BLaER1 (cell line): ENCODE results near the gene RIMS1.
"Not testable (repeated sequence)": the region's sequence is repeated elsewhere in the genome, so short reads cannot be mapped to it uniquely, and the experiment has no call there.

ENCODE experiments used
- H3K27ac ChIP-seq: shearing (Covaris generic); formaldehyde crosslinking; 2 replicates; pipeline ENCODE4 v1.8.1; 2022
- H3K27me3 ChIP-seq: shearing (Covaris generic); formaldehyde crosslinking; 2 replicates; pipeline ENCODE4 v1.8.1; 2022
- H3K36me3 ChIP-seq: shearing (Covaris generic); formaldehyde crosslinking; 2 replicates; pipeline ENCODE4 v1.8.1; 2022
- H3K4me1 ChIP-seq: shearing (Covaris generic); formaldehyde crosslinking; 2 replicates; pipeline ENCODE4 v1.8.1; 2022
- H3K4me2 ChIP-seq: shearing (Covaris generic); formaldehyde crosslinking; 2 replicates; pipeline ENCODE4 v1.8.1; 2022
- H3K4me3 ChIP-seq: shearing (Covaris generic); formaldehyde crosslinking; 2 replicates; pipeline ENCODE4 v1.8.1; 2022
- H3K9ac ChIP-seq: shearing (Covaris generic); formaldehyde crosslinking; 2 replicates; pipeline ENCODE4 v1.8.1; 2022
- H3K9me3 ChIP-seq: shearing (Covaris generic); formaldehyde crosslinking; 2 replicates; pipeline ENCODE4 v1.8.1; 2022
- H4K20me1 ChIP-seq: shearing (Covaris generic); formaldehyde crosslinking; 2 replicates; pipeline ENCODE4 v1.8.1; 2022
- Cebpa-rat ChIP-seq: shearing (Covaris generic); IDR thresholded peaks from 2 replicates; pipeline ENCODE4 v1.8.1; 2022

Gene RIMS1

DNA sequence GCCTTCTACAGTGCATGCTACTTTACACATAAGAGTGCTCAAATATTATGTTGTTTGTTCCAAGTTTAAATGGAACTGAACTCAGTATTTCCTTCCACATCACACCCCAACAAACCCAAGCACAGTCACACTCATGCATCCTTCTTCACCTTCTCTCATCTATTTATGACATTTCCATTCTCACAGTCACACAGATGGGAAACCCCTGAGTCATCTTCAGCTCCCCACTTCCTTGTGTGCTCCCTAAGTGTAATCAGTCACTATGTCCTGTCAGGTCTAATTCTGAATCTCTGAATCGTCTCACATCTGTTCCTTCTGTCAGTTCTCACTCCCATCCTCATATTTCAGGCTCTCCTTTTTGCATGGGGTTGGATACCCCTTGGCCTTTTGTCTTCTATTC is 96.0 kb downstream of the RIMS1 start:
- no peak for TF ChIP-seq Cebpa-rat
- Histone ChIP-seq H3K27ac (no peak overlapping the region), H4K20me1 (no peaks in the 10 kb centered on the region), H3K4me2 (no peak overlapping the region), H3K4me1 (no peaks in the 10 kb centered on the region), H3K27me3 (no peaks in the 10 kb centered on the region), H3K4me3 (no peak overlapping the region), H3K9me3 (no peaks in the 10 kb centered on the region), H3K9ac (no peak overlapping the region), H3K36me3 (no peaks in the 10 kb centered on the region)

DNA sequence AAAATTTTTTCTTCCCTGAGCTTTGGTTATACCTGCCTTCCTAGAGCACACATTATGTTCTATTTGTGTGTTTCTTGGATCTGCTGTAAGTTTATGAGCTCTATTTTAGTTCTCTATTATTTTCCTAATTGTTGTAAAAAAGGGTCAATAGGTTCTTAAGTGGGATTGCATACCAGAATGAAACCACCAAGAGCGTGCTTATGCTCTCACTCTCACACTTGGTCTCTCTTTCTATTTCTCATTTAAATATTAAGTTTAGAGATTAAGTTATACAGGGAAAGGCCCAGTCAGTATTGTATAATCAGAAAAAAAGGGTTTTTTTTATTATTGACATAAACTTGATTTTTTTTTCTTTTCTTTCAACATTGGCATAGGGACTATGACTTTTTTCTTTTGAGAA is 96.8 kb downstream of the RIMS1 start:
- no peak overlapping the region for H3K4me3 ChIP-seq
- H3K36me3 ChIP-seq: no peaks in the 10 kb centered on the region
- H3K9me3 ChIP-seq: no peaks in the 10 kb centered on the region
- no peak overlapping the region for H3K9ac ChIP-seq
- H3K4me1 ChIP-seq: no peaks in the 10 kb centered on the region
- no peak for TF ChIP-seq Cebpa-rat
- no peak overlapping the region for H3K4me2 ChIP-seq
- no peaks in the 10 kb centered on the region for H4K20me1 ChIP-seq
- no peak overlapping the region for H3K27ac ChIP-seq
- H3K27me3 ChIP-seq: no peaks in the 10 kb centered on the region

DNA sequence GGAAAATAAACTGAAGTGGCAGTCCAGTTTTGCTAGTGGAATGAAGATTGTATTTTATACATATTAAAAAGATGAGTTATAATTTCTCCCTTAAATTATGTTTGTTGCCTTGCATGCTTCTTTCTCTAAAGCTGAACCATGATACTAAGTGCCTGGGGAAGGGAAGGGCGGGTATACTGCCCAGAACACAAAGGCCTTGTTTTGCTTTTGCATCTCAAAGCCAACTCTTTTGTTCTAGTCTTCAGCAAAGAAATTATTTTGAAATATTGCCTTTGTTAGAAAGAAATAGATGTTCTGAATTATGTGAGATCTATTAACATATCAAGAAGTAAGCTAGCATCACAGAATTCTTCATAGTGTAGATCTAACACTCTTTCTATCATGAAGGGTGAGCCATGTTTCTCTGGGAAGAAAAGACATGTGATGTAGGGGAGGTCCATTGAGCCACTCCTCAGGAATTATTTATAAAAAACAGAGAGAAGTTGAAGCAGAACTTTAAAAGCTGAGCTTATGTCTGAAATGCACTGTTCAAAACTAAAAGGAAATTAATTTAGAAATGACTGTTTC is 108.4 kb downstream of the RIMS1 start:
- Histone ChIP-seq H3K9ac (no peak overlapping the region), H3K36me3 (no peaks in the 10 kb centered on the region), H3K4me3 (no peak overlapping the region), H3K4me2 (no peak overlapping the region), H3K27ac (no peak overlapping the region), H4K20me1 (no peaks in the 10 kb centered on the region), H3K9me3 (no peaks in the 10 kb centered on the region), H3K27me3 (no peaks in the 10 kb centered on the region), H3K4me1 (no peaks in the 10 kb centered on the region)
- TF ChIP-seq Cebpa-rat: no peak

DNA sequence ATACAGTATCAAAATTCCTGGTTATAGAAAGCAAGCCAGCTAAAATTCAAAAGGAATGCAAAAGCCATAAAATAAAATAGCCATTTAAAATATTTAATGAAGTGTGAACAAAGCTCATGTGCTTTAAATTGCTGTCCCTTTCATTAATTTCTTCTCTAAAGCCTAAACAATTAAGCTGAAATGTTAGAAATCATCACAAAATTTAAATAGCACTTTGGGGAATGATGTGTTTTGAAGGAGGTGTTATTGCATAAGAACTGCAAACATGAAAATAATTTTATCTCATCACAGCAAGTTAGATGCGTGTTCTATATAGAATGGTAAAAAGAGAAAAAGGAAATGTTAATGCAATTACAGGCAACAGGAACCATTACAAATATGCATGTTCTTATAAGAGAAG is 111.0 kb downstream of the RIMS1 start:
- Histone ChIP-seq H3K4me3 (no peak overlapping the region), H3K9me3 (no peaks in the 10 kb centered on the region), H3K27me3 (no peaks in the 10 kb centered on the region), H4K20me1 (no peaks in the 10 kb centered on the region), H3K27ac (no peak overlapping the region), H3K36me3 (no peaks in the 10 kb centered on the region), H3K4me1 (no peaks in the 10 kb centered on the region), H3K4me2 (no peak overlapping the region), H3K9ac (no peak overlapping the region)
- no peak for TF ChIP-seq Cebpa-rat

DNA sequence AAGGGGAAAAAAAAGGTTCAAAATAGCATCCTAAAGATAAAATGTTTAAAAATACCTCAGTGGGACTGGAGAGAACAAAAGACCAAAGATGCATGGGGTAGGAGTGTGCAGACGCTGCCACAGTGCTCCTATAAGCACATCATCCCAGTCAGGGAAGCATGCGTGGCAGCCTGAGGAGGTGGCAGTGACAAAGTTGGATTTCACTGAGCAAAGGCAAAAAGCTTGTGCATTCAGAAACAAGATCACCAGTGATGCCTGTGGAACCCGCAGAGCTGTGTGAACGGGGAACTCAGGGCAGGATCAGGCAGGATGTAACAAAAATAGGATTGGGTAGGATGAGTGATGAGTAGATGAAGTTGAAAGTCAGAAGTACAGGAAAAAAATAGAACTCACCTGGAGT is 116.1 kb downstream of the RIMS1 start:
- H3K4me1 ChIP-seq: no peaks in the 10 kb centered on the region
- no peak for TF ChIP-seq Cebpa-rat
- H4K20me1 ChIP-seq: no peaks in the 10 kb centered on the region
- peaks cover 17% of the 10 kb centered on the region for H3K9me3 ChIP-seq
- no peaks in the 10 kb centered on the region for H3K36me3 ChIP-seq
- no peak overlapping the region for H3K9ac ChIP-seq
- H3K27me3 ChIP-seq: no peaks in the 10 kb centered on the region
- no peak overlapping the region for H3K27ac ChIP-seq
- no peak overlapping the region for H3K4me3 ChIP-seq
- no peak overlapping the region for H3K4me2 ChIP-seq

DNA sequence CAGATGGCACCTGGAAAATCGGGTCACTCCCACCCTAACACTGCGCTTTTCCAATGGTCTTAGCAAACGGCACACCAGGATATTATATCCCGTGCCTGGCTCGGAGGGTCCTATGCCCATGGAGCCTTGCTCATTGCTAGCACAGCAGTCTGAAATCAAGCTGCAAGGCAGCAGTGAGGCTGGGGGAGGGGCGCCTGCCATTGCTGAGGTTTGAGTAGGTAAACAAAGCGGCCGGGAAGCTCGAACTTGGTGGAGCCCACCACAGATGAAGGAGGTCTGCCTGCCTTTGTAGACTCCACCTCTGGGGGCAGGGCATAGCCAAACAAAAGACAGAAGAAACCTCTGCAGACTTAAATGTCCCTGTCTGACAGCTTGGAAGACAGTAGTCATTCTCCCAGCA is 120.2 kb downstream of the RIMS1 start:
- not testable (repeated sequence) for H4K20me1 ChIP-seq, H3K4me3 ChIP-seq

DNA sequence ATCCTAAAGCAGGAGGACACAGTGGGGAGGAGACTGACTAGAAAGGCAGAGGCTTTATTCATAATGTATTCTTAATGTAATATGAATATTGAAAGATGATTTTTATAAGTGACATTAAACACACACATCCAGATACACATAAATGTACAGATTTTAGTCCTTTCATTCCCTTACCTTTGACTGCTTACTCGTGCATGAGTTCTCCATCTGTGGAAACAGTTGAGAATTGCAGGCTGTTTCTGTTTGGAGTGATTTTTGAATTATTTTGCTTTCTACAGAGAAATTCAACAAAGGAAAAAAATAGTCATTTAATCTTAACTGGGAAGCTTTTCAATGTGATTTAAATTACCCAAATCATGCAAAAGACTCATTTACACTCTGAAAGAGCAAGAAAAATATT is 136.5 kb downstream of the RIMS1 start:
- Histone ChIP-seq H3K9me3 (no peaks in the 10 kb centered on the region), H4K20me1 (no peaks in the 10 kb centered on the region), H3K4me2 (no peak overlapping the region), H3K4me1 (no peaks in the 10 kb centered on the region), H3K27ac (no peak overlapping the region), H3K9ac (no peak overlapping the region), H3K4me3 (no peak overlapping the region), H3K36me3 (no peaks in the 10 kb centered on the region), H3K27me3 (no peaks in the 10 kb centered on the region)
- no peak for TF ChIP-seq Cebpa-rat

More for the DNA sequence above, 120.2 kb downstream of the RIMS1 start:
- H3K36me3 ChIP-seq, H3K27ac ChIP-seq, H3K9ac ChIP-seq, H3K4me1 ChIP-seq, H3K27me3 ChIP-seq, H3K4me2 ChIP-seq: not testable (repeated sequence)
- peaks cover 17% of the 10 kb centered on the region for H3K9me3 ChIP-seq

DNA sequence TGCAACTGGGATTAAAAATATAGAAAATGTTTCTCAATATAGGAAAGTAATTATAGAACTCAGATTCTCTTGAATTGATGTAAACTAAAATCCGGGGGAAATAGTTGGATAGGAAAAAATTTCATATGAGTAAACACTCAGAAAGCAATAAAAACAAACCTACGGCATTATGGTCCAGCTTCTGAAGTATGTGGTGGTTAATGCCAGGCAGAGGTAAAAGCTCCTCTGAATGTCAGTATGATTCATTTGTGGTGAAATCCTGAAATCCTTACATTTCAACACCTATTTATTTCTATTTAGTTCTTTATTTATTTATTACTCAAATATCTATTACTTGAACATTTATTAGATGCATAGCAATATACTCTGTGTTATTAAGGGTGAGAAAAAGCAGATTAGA is 145.1 kb downstream of the RIMS1 start:
- Histone ChIP-seq H3K27ac (no peak overlapping the region), H4K20me1 (no peaks in the 10 kb centered on the region), H3K9me3 (no peaks in the 10 kb centered on the region), H3K27me3 (no peaks in the 10 kb centered on the region), H3K36me3 (no peaks in the 10 kb centered on the region), H3K4me1 (no peaks in the 10 kb centered on the region), H3K9ac (no peak overlapping the region), H3K4me3 (no peak overlapping the region), H3K4me2 (no peak overlapping the region)
- no peak for TF ChIP-seq Cebpa-rat

DNA sequence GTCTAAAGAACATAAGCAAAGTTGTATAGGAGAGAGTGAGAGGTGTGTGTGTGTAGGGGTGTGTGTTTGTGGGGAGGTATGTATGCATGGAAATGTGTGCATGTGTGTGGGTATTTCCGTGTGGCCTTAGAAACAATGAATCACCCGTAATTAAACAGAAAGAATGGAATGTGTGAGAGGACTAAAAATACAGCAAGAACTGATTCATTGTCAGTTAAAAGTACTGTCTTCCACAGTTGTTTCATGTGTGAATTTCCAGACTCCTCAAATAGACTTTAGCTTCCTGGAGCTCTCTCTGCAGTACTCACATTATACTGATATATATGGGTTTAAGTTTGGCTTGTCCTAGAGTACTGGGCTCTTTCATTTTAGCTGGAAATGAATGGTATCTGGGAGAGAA is 145.7 kb downstream of the RIMS1 start:
- Histone ChIP-seq H3K9ac (no peak overlapping the region), H3K4me2 (no peak overlapping the region), H3K36me3 (no peaks in the 10 kb centered on the region), H3K4me1 (no peaks in the 10 kb centered on the region), H3K9me3 (no peaks in the 10 kb centered on the region), H3K27ac (no peak overlapping the region), H4K20me1 (no peaks in the 10 kb centered on the region), H3K27me3 (no peaks in the 10 kb centered on the region), H3K4me3 (no peak overlapping the region)
- TF ChIP-seq Cebpa-rat: no peak

DNA sequence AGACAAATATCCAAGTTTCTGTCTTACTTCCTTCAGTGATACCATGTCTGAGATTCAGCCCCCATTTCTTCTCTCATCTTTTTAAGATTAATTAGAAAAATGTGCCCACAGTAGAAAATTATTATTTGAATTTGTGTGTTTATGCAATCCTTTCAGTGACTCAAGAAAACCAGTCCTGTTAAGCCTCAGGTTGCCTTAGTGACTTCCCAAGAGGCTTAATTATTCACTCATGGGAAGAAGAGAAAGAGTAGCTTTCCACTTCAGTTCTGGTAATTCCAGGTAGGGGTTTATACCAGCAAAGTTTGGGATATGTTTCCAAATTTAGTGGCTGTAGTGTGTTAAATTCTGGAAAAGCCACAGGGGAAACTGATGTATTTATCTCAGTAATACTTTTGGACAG is 149.1 kb downstream of the RIMS1 start:
- no peak overlapping the region for H3K9ac ChIP-seq
- H3K4me2 ChIP-seq: no peak overlapping the region
- H3K27me3 ChIP-seq: no peaks in the 10 kb centered on the region
- no peak for TF ChIP-seq Cebpa-rat
- no peak overlapping the region for H3K4me3 ChIP-seq
- no peaks in the 10 kb centered on the region for H3K4me1 ChIP-seq
- H3K27ac ChIP-seq: no peak overlapping the region
- H4K20me1 ChIP-seq: no peaks in the 10 kb centered on the region
- H3K9me3 ChIP-seq: no peaks in the 10 kb centered on the region
- no peaks in the 10 kb centered on the region for H3K36me3 ChIP-seq

DNA sequence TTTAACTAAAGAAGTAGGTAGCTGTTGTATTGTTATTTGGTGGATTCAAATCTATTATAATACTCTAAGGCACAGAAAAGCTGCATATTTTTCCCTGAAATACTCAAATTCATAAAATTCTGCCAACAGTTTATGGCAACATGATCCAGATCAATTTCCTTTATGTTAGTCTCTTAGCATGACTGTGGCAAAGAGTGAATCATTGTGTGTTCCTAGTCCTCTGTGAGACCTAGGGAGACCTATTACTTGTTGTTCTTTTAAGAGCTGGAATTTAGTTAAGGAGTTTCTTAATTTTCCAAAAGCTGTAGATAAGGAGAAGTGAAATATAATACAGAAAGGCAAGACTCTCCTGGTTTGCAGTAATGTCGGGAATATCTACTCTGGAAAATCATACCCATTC is 149.6 kb downstream of the RIMS1 start:
- H4K20me1 ChIP-seq: no peaks in the 10 kb centered on the region
- no peak overlapping the region for H3K27ac ChIP-seq
- no peak for TF ChIP-seq Cebpa-rat
- H3K9me3 ChIP-seq: no peaks in the 10 kb centered on the region
- H3K4me1 ChIP-seq: no peaks in the 10 kb centered on the region
- H3K27me3 ChIP-seq: no peaks in the 10 kb centered on the region
- H3K4me3 ChIP-seq: no peak overlapping the region
- no peaks in the 10 kb centered on the region for H3K36me3 ChIP-seq
- no peak overlapping the region for H3K9ac ChIP-seq
- no peak overlapping the region for H3K4me2 ChIP-seq
